Activated CD4-positive, CD25-positive, alpha-beta regulatory T cell treated with anti-CD3 and anti-CD28 coated beads, Interleukin-2, amount 50 U/mL, for 72 hours (primary cell): Measurements from ENCODE around the gene SLC66A2.

Experiments used
- DNase-seq: peaks from one replicate; pipeline ENCODE4 v3.0.0; 2021

Gene SLC66A2

DNA sequence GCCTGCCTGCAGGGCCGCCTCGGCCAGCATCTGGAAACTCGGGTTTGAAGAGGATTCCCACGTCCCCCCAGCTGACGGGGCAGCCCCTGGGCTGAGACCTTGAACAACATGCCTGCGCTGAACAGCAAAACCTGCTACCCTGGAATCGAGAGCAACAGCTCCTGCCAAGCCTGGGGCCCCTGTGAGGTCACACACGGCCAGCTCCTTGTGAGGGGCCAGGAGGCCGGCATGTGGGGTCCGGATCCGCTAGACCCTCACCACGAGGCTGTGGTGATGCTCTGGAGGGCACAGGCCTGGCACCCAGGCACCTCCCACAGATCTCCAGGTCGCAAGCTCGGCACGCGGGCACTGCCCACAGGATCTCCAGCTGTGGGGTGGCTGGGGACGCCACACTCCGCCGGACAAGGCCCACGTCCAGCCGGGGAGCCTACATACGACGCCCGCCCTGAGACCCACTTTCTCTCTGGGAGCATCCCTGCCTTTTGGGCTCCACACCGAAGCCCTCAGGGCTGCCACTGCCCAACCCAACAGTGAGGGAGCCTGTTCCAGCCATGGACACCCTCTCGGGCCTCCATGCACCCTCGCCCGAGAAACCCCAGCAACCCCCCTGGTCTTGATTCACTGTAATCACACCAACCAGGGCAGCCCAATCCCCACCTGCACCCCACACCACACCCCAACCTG lies 34.1 kb downstream of the SLC66A2 start:
- DNase-seq = no peak

DNA sequence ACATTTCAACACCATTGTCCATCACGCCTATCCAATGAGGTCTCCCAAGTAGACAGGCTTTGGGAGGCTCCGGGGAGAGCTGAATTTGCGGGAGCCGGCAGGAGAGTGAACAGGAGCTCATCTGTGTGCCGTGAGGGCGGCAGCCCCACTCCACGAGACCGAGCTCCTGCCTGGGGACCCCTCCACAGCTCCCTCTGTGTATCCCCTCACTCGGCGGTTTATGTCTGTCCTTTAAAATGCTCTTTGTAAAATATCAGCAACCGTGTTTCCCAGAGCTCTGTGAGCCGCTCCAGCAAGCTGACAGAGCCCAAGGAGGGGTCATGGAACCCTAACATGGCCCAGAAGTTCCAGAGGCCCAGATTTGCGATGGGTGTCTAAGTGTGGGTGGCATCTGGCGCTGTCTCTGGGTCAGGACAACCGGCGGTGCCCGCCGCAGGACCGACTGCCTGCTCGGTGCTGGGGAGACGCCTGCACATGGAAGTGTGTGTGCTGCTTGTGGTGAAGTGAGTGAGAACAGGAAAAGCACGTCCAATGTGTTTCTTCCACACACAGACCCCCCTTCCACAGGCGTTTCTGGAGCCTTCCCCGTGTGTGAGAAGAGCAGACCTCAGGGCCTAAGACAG lies 34.8 kb downstream of the SLC66A2 start:
- DNase-seq = no peak

DNA sequence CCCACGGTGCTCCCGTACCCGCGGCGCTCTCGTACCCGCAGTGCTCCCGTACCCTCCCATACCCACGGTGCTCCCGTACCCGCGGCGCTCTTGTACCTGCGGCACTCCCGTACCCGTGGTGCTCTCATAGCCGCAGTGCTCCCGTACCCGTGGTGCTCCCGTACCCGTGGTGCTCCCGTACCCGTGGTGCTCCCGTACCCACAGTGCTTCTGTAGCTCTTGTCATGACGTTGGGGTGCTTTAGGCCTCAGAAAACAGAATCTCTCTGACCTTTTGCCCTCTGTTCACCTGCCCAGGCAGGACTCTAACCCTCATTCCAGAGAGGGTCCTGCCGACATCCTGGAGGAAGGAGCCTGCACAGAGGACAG lies 35.3 kb downstream of the SLC66A2 start:
- no peak for DNase-seq

GRCh38 chr18:79915161-79916127 lies 36.0 kb downstream of the SLC66A2 start:
- DNase-seq = no peak

- no peak for DNase-seq
These were observed 36.8 kb downstream of the SLC66A2 start for GRCh38 chr18:79914614-79915160.

GRCh38 chr18:79912994-79913831 lies 38.2 kb downstream of the SLC66A2 start:
- DNase-seq = no peak

DNA sequence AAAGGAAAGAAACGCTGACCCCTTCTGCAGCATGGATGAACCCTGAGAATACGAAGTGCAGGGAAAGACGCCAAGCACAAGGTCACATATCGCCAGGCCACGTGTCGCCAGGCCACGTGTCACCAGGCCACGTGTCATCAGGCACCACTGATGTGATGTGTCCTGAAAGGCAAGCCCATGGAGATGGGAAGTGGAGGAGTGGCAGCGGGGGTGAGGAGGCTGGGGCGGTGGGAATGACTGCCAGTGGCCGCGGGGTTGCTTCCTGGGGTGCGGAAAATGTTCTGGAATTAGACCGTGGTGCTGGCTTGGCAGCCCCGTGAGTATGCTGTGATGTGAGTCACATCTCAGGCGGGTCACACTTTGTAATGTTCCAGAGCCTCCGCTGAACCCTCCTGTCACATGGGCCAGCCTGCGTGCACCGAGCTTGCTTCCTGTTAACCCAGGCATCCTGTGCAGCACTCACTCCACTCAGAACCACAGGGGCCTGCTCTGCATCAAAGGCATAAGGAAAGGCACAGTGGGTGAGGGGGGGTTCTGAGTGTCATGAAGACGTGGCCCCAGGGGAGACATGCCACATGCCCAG lies 39.0 kb downstream of the SLC66A2 start:
- no peak for DNase-seq

DNA sequence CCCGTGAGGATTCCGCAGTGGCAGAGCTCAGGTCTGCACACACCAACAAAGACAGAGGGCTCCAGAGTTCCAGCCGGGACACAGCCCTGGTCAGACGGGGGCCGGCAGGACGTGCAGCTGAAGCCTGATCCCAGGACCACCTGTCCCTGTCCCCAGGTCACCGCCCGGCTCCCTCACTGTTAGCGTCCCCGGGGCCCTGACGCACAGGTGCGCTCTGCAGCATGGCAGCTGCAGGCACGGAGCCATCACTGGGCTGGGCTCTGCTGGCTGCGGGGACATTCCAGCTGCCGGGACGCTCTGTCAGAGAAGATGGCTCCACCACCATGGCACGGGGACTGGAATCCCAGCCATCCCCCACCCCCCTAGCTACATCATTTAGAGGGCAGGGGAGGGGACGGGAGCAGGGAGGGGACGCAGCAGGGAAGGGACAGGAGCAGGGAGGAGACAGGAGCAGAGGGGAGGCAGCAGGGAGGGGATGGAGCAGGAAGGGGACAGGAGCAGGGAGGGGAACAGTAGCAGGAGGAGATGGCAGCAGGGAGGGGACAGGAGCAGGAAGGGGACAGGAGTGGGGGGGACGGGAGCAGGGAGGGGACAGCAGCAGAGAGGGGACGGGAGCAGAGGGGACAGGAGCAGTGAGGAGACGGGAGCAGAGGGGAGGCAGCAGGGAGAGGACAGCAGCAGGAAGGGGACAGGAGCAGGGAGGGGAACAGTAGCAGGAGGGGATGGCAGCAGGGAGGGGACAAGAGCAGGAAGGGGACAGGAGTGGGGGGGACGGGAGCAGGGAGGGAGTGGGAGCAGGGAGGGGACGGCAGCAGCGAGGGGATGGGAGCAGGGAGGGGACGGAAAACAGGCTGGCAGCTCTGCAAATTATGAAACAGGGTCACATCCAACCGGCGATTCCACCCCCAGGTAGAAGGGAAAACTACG lies 39.8 kb downstream of the SLC66A2 start:
- DNase-seq = no peak

DNA sequence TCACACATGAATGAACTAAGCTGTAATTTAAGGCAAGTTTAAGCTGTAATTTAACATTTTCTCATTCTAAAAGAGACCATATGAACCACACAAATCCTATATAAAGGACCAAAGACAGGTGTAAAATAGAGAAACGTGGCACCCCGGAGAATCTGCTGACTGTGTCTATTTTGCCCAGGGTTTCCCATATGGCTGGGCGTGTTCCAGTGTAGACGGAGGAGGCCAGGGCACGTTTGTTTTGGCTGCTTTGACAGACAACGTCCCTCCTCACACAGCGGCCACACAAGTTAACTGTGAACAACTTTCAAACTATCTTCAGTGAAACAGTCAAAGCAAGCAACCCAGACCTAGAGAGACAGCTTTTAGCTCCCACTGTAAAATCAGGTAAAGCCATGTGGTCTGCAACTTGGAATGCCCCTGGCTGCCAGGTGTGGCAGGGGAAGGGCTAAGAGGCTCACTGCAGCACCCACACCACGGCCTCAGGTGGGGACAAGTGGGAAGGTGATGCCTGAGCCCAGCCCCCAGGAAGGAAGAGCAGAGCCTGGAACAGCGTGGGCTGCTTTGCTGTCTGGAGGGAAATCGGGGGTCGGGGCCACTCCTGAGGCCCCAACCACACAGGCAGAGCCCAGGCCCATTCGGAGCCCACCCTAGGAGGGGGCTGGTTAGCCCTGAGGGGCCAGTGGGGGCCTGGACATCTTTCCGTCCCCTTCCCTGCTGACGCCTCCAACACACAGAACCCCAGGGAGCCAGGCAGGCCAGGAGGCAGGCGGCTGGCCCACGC lies 40.7 kb downstream of the SLC66A2 start:
- no peak for DNase-seq

- DNase-seq = no peak
These were observed 44.7 kb downstream of the SLC66A2 start for GRCh38 chr18:79906706-79907105.

DNA sequence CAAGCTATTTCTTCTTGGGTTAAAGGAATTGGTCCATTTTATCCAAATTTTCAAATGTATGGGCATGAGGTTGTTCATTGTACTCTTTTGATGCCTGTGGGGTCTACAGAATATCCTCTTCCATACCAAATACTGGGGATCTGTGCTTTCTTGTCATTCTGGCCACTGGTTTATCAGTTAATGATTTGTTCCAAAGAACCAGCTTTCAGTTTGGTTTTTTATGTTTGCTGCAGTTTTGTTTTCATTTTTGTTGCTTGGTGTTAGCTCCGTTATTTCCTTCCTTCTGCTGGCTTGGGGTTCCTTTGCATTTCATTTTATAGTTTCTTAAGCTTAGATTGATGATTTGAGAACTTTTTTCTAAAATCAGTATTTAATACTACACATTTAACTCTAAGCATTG lies 45.5 kb downstream of the SLC66A2 start:
- DNase-seq = no peak

DNA sequence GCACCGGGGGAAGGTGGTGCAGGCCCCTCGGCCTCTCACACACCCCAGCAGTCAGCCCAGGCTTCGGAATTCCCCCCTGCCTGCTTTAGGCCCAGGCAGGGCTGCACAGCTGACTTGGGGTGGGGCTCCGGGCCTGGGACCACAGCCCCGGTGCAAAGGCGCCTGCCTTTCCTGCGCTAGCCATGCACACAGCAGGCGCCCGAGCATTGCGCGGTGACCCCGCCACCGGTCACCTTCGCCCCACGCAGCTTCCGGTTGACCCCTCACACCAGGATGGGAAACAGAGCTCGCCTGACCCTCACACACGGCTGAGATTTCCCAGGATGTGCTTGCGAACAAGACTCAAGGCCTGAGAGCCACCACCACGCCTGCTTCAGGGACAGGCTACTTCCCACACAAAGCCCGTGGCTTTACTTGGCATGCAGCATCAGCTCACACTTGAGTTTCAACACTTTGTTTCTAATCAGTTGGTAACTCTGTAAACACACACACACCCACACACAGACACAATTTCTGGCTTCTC lies 46.0 kb downstream of the SLC66A2 start:
- DNase-seq = no peak

DNA sequence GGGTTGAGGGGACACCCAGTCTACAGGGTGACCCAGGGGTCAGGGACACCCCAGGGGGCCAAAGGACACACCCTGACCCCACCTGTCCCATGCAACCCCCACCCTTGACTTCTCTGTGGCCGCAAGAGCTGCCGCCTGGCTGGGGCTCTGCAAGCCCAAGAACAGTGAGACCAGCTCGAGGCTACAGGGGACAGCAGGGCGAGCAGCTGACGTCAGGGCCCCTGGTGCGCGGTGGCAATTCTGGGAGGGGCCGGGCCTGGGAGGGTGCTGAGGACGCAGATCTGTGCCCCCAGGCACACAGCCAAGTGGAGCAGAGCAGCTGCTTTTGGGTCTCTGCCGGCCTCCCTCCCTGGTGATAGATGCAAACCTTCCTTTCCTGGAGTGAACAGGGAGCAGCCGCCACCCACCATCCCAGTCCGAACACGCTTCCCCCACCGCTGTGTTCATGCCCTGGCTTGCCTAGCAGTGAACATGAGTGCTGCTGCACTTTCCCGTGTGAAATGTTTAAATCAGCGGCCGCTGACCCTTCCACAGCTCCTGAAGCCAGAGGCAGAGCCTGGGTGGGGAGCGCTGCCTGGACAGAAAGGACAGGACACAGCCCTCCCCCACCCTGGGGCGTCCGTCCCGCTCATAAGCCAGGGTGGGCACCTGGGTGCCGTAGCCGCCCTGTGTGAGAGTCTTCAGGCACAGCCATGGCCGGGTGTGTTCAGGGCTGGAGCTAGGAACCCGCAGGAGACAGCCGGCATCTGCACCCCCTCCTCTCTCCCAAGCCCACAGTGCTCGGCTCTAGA lies 46.9 kb downstream of the SLC66A2 start:
- no peak for DNase-seq

DNA sequence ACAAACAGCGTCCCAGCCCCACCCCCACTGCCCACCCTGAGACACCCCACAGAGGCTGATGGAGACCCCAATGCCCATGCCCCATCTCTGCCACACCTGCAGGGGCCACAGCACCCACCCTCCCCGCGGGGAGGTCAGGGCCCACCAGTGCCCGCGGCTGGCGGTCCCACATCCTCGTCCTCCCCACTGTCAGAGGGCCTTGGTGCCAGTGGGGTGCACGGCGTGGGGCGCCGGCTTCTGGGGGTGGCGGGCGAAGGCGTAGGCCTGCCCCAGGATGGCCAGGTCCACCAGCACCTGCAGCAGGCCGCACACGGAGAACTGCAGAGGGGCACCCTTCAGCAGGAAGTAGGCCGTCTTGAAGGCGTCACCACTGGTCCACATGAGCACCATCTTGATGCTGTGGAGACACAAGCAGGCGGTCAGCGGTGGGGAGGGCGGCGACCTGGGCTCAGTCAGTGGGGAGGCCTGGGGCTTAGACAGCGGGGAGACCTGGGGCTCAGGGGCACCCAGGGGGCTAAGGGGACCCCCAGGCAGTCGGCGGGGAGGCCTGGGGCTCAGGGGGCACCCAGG lies 47.6 kb downstream of the SLC66A2 start:
- DNase-seq = no peak

GRCh38 chr18:79903071-79903635 lies 48.3 kb downstream of the SLC66A2 start:
- DNase-seq = no peak

DNA sequence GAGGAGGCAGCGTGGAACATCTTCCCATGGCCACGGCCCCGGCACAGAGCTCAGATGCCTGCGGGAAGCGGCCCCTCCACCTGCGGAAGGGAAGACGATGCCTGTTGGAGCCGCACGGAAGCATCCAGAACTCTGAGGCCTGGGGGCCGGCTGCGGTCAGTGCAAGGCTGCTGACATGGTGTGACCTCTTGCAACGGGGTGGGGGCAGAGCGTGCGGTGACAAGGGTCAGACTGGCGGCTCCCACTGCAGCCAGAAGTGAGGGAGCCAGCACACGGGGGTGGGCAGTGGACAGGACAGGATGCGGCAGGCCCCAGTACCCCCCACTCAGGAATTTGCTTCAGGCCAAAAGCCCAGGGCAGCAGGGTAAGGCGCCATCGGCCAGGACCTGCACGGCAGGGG lies 48.8 kb downstream of the SLC66A2 start:
- DNase-seq = no peak

- DNase-seq = no peak
These were observed 49.4 kb downstream of the SLC66A2 start for GRCh38 chr18:79902075-79902474.

DNA sequence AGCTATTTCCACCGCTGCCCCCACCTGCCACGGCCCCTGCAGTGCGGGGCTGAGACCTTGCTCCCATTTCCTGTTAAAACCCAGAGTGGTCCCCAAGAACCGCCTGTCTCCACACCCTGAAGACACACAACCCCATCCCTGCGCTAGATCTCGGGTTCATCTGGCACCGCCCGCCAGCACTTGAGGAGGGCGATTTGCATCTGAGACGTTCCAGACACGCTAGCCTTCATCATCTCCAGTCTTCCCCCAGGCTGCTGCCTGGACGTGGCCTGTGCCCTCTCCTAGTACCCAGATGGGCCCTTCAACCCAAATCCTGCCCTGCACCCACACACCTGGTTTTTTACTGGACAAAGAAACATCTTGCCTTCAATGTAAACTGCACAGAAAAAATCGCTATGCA lies 49.8 kb downstream of the SLC66A2 start:
- no peak for DNase-seq
